ENCODE results near the gene R3HDM2.

Gene R3HDM2

GRCh38 chr12:57216014-57216911, 214.6 kb downstream of the R3HDM2 start, which contains the start of gene NXPH4:
NXPH4 (plus strand) TSS chr12:57216794; CDS start chr12:57216970, 176 bp downstream.
- no peak for DNase-seq (ENCODE audit: low read depth)

DNA sequence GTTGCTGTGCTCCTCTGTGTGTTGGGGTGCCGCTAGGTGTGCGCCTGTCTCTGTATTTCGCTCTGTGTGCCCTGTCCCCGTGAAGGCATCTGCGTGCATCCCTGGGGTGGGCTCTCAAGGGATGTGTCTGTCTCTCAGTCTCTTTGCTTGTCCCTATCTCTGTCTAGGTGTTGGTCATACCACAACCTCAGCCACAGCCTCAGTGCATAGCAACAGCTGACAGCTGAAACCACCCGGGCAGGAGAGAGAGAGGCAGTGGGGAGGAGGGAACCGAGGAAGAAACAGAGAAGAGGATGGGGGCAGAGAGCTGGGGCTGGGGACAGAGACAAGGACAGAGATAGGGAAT, 215.2 kb downstream of the R3HDM2 start:
- no peak for DNase-seq (ENCODE audit: low read depth)

DNA sequence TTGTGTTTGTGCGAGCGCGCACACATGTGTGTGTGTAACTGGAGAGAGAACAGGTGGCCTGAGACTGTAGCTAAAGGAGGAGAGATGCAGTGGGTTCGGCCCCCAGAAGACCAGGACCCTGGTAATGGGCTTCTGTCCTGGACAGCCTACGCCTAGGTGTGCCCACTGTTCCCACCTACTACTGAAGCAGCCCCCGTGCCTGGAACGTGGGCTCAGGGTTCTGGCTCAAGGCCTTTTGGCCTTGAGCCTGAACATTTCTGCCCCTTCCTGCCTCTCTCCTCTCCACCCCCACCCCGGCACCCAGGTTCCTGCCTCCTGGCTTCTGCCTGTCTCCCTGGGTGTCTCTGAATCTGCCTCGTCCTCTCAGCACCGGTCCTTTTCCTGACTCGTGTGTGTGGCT, 215.8 kb downstream of the R3HDM2 start:
- DNase-seq (ENCODE audit: low read depth), result no peak

- DNase-seq (ENCODE audit: low read depth), result no peak
These were observed 216.5 kb downstream of the R3HDM2 start for GRCh38 chr12:57214398-57214781.

DNA sequence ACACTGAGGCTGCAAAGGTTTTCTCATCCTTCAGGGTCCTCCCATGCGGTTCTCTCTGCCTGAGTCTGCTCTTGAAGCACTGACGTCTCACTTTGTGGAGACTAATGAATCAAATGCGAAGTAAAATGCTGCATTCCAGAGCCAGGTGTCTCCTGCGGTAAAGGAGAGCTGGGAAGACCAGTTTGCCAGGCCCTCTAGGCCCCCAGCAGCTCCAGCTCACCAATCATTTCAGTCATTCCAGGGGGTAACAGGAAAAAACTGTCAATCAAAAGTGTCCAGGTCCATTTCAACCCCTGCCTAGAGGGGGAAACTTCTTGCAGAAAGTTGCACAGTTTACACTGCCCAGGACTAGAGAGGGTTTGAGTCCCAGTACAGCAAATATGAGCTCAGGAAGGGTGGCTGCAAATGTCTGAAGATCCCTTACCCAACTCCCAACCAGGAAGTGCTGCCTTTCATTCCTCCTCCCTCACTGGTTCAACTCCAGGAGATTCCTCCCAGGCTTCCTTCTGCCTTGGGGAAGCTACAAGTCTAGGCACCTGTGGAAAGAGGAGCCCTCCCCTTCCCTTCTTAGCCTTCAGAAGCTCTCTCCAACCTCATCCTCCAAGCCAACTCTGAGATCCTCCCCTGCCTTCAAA, 217.0 kb downstream of the R3HDM2 start:
- no peak for DNase-seq (ENCODE audit: low read depth)

- DNase-seq (ENCODE audit: low read depth), result peak; percentile 77
These were observed 217.7 kb downstream of the R3HDM2 start for GRCh38 chr12:57213058-57213715.

GRCh38 chr12:57212701-57213057, 218.2 kb downstream of the R3HDM2 start:
- DNase-seq (ENCODE audit: low read depth), result no peak

- DNase-seq (ENCODE audit: low read depth), result no peak
These were observed 218.8 kb downstream of the R3HDM2 start for GRCh38 chr12:57211791-57212700.

- no peak for DNase-seq (ENCODE audit: low read depth)
These were observed 219.7 kb downstream of the R3HDM2 start for GRCh38 chr12:57210926-57211692.

GRCh38 chr12:57210461-57210860, 220.4 kb downstream of the R3HDM2 start:
- no peak for DNase-seq (ENCODE audit: low read depth)

DNA sequence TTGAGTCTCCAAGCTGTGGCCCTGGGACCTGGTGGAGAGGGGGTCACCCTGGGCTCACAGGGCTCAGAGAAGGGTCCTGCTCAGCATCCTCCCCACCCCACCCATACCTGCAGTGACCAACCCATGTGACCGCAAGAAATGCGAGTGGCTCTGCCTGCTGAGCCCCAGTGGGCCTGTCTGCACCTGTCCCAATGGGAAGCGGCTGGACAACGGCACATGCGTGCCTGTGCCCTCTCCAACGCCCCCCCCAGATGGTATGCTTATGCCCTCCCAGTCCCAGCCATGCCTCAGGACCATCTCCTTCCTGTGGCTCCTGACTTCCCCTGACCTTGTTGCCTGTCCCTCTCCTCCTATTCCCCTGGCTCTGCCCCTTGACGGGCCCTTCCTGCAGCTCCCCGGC, 220.9 kb downstream of the R3HDM2 start:
- no peak for DNase-seq (ENCODE audit: low read depth)

DNA sequence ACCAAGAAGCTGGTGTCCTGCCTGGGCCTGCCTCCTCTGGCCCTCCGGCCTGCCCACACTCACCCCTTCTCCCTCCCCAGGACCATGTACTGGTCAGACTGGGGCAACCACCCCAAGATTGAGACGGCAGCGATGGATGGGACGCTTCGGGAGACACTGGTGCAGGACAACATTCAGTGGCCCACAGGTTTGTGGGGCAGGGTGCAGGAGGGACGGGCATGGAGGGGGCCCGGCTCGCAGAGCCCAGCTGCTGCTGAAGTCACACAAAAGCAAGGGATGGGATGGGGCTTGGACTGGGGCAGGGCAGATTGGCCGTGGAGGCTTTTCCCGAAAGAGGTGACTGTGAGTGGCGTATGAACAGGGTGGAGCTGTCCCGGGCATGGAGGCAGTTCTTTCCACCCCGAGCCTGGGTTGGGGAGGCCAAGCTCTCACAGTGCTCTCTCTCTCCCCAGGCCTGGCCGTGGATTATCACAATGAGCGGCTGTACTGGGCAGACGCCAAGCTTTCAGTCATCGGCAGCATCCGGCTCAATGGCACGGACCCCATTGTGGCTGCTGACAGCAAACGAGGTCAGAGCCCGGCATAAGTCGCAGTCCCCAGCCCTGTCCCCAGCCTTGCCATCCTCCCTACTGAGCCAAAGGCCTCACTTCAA, 222.1 kb downstream of the R3HDM2 start:
- DNase-seq (ENCODE audit: low read depth), result no peak

GRCh38 chr12:57207731-57208630, 222.9 kb downstream of the R3HDM2 start:
- no peak for DNase-seq (ENCODE audit: low read depth)

- DNase-seq (ENCODE audit: low read depth), result no peak
These were observed 224.9 kb downstream of the R3HDM2 start for GRCh38 chr12:57205931-57206330.

DNA sequence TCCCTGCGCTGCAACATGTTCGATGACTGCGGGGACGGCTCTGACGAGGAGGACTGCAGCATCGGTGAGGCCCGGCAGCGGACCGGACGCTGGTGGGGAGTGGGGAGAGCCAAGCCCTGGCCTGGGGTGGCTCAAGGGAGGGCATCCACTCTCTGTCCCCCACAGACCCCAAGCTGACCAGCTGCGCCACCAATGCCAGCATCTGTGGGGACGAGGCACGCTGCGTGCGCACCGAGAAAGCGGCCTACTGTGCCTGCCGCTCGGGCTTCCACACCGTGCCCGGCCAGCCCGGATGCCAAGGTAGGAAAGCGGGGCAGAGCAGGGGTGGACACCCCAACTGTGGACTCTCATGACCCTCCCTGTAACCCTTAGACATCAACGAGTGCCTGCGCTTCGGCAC, 225.7 kb downstream of the R3HDM2 start:
- no peak for DNase-seq (ENCODE audit: low read depth)

- DNase-seq (ENCODE audit: low read depth), result no peak
These were observed 226.4 kb downstream of the R3HDM2 start for GRCh38 chr12:57204454-57204853.

DNA sequence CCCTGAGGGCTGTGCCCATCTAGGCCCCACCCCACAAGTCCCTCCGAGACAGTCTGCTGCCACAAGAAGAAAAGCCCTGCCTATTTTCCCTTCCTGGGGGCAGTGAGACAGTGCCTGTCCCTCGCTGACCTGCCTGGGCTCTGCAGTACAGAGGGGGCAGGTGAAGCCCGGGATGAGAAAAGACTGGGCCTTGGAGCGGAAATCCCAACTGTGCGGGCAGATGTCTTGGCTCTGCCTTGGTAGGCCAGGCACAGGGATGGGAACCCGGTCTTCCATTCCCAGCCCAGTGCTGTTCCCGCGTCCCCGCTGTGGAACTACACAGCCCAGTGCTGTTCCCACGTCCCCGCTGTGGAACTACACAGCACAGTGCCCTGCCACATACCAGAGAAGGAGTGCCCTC, 227.1 kb downstream of the R3HDM2 start:
- DNase-seq (ENCODE audit: low read depth), result no peak
